ENCODE results near the gene KCTD1. TPM values are rescaled to one million over a fixed set of nuclear protein-coding genes. Genes with fewer than 3 reads are reported as not detected.

KCTD1 gene
- polyA plus RNA-seq, 3 donors = 0.40 TPM; not detected in 2

DNA sequence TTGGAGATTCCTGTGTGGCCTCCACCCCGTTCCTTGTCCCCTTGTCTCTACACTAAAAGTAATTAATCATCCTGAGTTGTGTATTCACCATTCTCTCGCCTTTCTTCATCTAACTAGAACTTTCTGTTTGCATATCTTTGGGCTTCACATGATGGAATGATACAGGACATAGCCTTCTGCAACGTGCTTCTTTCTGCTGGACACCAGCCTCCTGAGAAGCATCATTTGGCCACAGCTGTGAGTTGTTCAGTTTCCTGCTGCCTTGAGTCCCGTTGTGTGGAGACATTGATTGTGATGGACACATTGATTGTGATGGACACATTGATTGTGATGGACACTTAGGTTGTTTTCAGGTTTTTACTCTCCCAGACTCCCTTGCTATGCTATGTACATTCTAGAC lies 139.3 kb downstream of the KCTD1 start:
- no peak overlapping the region for H3K27ac ChIP-seq (ENCODE audit: low read depth in 1 of 2, low read length in 2 of 2)
- no peak overlapping the region for H3K4me3 ChIP-seq (replicated peaks in 1 of 3; ENCODE audit: low read depth in 2 of 3, low read length in 3 of 3)
- no peaks in the 10 kb centered on the region for H3K4me1 ChIP-seq (ENCODE audit: control insufficient read depth in 1 of 2, insufficient read depth in 2 of 2, low read length in 2 of 2)
- no peaks in the 10 kb centered on the region for H3K36me3 ChIP-seq (replicated peaks in 1 of 2; ENCODE audit: control insufficient read depth in 1 of 2, insufficient read depth in 2 of 2, low read length in 2 of 2)
- intact Hi-C loops (cut with micrococcal nuclease) = no loop called here
- Mint-ChIP-seq H3K36me3 (no peaks in the 10 kb centered on the region), H3K27ac (no peak overlapping the region), H3K4me3 (no peak overlapping the region), H3K27me3 (ENCODE audit: low read depth in 3 of 3) (peaks cover 0 to 2% (median 2%) of the 10 kb centered on the region in 3 donors), H3K4me1 (no peaks in the 10 kb centered on the region), H3K9me3 (peaks cover 0 to 2% (median 0%) of the 10 kb centered on the region in 7 donors)
- TF ChIP-seq, protein P1, sequence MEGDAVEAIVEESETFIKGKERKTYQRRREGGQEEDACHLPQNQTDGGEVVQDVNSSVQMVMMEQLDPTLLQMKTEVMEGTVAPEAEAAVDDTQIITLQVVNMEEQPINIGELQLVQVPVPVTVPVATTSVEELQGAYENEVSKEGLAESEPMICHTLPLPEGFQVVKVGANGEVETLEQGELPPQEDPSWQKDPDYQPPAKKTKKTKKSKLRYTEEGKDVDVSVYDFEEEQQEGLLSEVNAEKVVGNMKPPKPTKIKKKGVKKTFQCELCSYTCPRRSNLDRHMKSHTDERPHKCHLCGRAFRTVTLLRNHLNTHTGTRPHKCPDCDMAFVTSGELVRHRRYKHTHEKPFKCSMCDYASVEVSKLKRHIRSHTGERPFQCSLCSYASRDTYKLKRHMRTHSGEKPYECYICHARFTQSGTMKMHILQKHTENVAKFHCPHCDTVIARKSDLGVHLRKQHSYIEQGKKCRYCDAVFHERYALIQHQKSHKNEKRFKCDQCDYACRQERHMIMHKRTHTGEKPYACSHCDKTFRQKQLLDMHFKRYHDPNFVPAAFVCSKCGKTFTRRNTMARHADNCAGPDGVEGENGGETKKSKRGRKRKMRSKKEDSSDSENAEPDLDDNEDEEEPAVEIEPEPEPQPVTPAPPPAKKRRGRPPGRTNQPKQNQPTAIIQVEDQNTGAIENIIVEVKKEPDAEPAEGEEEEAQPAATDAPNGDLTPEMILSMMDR (IDR thresholded peaks at IDR 0.05) = no peak
- H3K9ac ChIP-seq (ENCODE audit: insufficient read depth, low read length, poor library complexity, severe bottlenecking) = no peak overlapping the region
- no peaks in the 10 kb centered on the region for H3K79me2 ChIP-seq (ENCODE audit: insufficient read depth, low read length)
- WGBS (ENCODE audit: insufficient coverage) = 85% methylated on average over 3 of the region's 4 CpGs
- H3K4me2 ChIP-seq (replicated peaks; ENCODE audit: extremely low read depth, low read length, poor library complexity, severe bottlenecking) = no peak overlapping the region
- no peaks in the 10 kb centered on the region for H4K20me1 ChIP-seq (ENCODE audit: insufficient read depth, low read length)
- no peak for DNase-seq
- no peak overlapping the region for H2AFZ ChIP-seq (ENCODE audit: insufficient read depth, low read depth, low read length, poor library complexity, severe bottlenecking)
- H3K27me3 ChIP-seq (ENCODE audit: control insufficient read depth in 2 of 2, insufficient read depth in 2 of 2, low read length in 2 of 2) = no peaks in the 10 kb centered on the region
- H3K9me3 ChIP-seq (replicated peaks in 1 of 2; ENCODE audit: control insufficient read depth in 1 of 2, insufficient read depth in 1 of 2, low read length in 2 of 2) = no peaks in the 10 kb centered on the region

DNA sequence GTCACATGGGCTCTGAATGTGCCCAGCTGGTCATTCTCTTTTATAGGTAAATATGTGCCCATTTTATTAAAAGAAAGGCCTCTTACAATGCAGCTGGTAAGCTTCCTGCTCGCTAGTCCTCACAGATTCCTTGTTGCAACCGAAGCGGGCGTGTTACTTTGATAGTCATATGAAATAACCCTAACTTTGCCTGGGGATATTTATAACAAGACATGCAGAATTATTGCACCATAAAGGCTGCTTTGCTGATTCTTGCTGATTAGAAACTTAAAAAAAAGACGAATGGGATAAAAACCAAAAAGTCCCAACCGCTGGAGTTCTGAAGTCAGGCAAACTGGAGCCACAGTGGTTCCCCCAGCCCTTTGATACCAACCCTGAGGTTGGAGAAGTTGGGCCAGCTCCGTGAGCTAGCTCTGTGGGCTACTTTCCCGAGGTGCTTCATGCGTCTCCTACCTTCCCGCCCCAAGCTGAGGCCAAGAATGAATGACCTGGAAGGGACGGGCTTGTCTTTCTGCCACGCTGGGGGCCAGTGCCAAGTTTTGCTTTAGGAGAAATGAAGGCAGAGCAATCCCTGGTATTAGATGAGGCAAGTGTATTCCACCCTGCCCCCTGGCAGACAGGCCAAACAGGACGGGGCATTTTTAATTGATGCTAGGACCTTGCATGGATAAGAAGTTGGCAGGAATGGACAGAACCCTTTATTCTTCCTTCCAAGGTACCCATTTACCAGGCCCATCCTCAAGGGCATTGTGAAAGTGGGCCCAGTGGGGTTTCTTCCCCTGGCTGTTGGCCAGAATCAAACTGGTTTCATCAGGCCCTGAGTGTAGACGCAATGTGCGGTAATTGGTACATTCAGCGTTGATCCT lies 140.4 kb downstream of the KCTD1 start:
- H3K9me3 Mint-ChIP-seq = no peaks in the 10 kb centered on the region
- H3K9me3 ChIP-seq (replicated peaks in 1 of 2; ENCODE audit: control insufficient read depth in 1 of 2, insufficient read depth in 1 of 2, low read length in 2 of 2) = no peaks in the 10 kb centered on the region
- H3K79me2 ChIP-seq (ENCODE audit: insufficient read depth, low read length) = no peaks in the 10 kb centered on the region
- H3K4me1 ChIP-seq (ENCODE audit: control insufficient read depth in 1 of 2, insufficient read depth in 2 of 2, low read length in 2 of 2) = no peaks in the 10 kb centered on the region
- no peak overlapping the region for H3K4me2 ChIP-seq (replicated peaks; ENCODE audit: extremely low read depth, low read length, poor library complexity, severe bottlenecking)
- 96% methylated on average over 8 of the region's 16 CpGs for WGBS (ENCODE audit: insufficient coverage)
- no peak overlapping the region for H3K4me3 ChIP-seq (replicated peaks in 1 of 3; ENCODE audit: low read depth in 2 of 3, low read length in 3 of 3)
- TF ChIP-seq, protein P1 (IDR thresholded peaks at IDR 0.05) = no peak
- no peaks in the 10 kb centered on the region for H3K4me1 Mint-ChIP-seq
- no peak overlapping the region for H3K27ac ChIP-seq (ENCODE audit: low read depth in 1 of 2, low read length in 2 of 2)
- intact Hi-C loops (cut with micrococcal nuclease) = no loop called here
- no peaks in the 10 kb centered on the region for H3K36me3 ChIP-seq (replicated peaks in 1 of 2; ENCODE audit: control insufficient read depth in 1 of 2, insufficient read depth in 2 of 2, low read length in 2 of 2)
- no peak overlapping the region for H3K9ac ChIP-seq (ENCODE audit: insufficient read depth, low read length, poor library complexity, severe bottlenecking)
- H4K20me1 ChIP-seq (ENCODE audit: insufficient read depth, low read length) = no peaks in the 10 kb centered on the region
- no peak overlapping the region for H3K27ac Mint-ChIP-seq
- H2AFZ ChIP-seq (ENCODE audit: insufficient read depth, low read depth, low read length, poor library complexity, severe bottlenecking) = no peak overlapping the region
- peaks cover 0 to 2% (median 2%) of the 10 kb centered on the region in 3 donors for H3K27me3 Mint-ChIP-seq (ENCODE audit: low read depth in 3 of 3)
- H3K36me3 Mint-ChIP-seq = no peaks in the 10 kb centered on the region
- H3K27me3 ChIP-seq (ENCODE audit: control insufficient read depth in 2 of 2, insufficient read depth in 2 of 2, low read length in 2 of 2) = no peaks in the 10 kb centered on the region
- no peak for DNase-seq
- H3K4me3 Mint-ChIP-seq = no peak overlapping the region

Data from CD14-positive monocyte (primary cell).